Kidney glomerular epithelial cell (primary cell): Measurements from ENCODE around the gene LRFN4.

Source experiments
- DNase-seq: peaks from one replicate; lab custom pipeline; 2025; lab: John Stamatoyannopoulos, UW

The LRFN4 gene

DNA sequence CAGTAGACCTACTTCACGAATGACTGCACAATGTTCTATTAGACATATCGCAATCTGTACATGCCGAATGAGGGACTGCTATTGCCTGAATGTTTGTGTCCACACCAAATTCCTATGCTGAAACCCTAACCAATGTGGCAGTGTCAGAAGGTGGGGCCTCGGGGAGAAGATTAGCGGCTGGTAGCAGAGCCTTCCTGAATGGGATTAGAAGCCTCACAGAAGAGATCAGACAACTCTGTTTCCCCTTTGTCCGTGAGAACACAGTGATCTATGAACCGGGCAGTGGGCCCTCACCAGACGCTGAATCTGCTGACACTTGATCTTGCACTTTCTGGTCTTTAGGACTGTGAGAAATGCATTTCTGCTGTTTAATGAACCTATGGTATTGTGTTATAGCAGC, 33.1 kb downstream of the LRFN4 start:
- no peak for DNase-seq

DNA sequence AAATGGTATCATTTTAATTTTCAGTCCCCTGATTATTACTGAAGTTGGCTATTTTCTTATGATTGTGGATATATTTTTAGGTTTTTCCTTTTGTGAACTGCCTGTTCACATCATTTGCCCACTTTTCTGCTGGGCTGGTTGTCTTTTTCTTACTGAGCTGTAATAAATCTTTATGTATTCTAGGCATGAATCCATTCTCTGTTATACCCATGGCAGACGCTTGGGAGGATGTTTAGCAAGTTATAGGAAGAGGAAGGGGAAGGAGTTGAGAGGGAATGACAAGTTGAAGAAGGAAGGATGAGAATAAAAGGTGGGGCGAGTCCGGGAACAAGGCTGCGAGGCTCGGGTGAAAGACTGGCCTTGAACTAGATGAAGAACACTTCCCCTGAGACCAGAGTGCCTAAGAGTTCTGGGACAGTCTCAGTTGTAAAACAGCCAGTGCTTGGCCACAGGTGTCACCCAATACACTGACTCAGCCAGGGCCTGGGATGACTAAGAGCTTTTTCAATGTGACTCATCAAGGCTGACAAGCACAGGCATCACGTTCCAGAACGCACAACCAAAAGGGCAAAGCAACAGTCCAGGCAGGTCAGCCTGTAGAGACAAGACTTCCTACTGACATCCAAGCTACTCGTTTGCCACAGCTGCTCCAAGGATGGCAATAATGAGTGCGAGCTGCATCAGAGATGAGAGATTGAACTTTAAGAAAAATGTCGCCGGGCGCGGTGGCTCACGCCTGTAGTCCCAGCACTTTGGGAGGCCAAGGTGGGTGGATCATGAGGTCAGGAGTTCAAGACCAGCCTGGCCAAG, 35.2 kb downstream of the LRFN4 start:
- DNase-seq: peak; percentile 83

GRCh38 chr11:66892911-66893310, 36.0 kb downstream of the LRFN4 start:
- DNase-seq: no peak

DNA sequence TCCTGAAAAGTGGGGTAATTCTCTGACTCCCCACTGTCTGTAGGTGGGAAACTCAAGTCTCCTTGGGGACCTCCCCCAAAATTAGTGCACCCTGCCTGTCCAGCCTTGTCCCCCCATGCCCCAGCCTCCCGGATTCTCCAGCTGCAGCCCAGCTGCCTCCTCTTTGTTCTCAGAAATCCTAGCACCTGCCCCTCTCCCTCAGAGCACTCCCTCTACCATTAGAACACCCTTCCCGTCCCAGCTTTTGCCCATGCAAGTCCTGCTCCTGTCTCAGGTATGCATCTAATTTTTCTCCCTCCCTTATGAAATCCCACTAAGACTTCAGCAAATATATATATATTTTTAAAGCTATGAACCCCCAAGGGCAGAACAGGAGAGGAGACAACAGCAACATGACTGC, 37.3 kb downstream of the LRFN4 start:
- no peak for DNase-seq

GRCh38 chr11:66901964-66902390, 45.1 kb downstream of the LRFN4 start:
- DNase-seq: no peak

- DNase-seq: no peak
Measured at GRCh38 chr11:66902486-66903177, 45.8 kb downstream of the LRFN4 start.

- peak; percentile 10 for DNase-seq
Measured at GRCh38 chr11:66904055-66904454, 47.2 kb downstream of the LRFN4 start.

GRCh38 chr11:66904561-66904960, 47.7 kb downstream of the LRFN4 start:
- DNase-seq: no peak

- DNase-seq: no peak
Measured at GRCh38 chr11:66904981-66905521, 48.2 kb downstream of the LRFN4 start.

GRCh38 chr11:66905631-66906030, 48.8 kb downstream of the LRFN4 start:
- no peak for DNase-seq

GRCh38 chr11:66906061-66906733, 49.3 kb downstream of the LRFN4 start:
- no peak for DNase-seq

- no peak for DNase-seq
Measured at GRCh38 chr11:66907751-66908630, 51.1 kb downstream of the LRFN4 start.

- DNase-seq: no peak
Measured at GRCh38 chr11:66909181-66909580, 52.3 kb downstream of the LRFN4 start.

GRCh38 chr11:66910016-66910415, 53.2 kb downstream of the LRFN4 start:
- DNase-seq: no peak
